ENCODE data around the gene ADAM12.
A peak's percentile ranks its signal among the peaks of the same experiment; 100 is the strongest.
"Not testable (repeated sequence)": the region's sequence is repeated elsewhere in the genome, so short reads cannot be mapped to it uniquely, and the experiment has no call there.

The ADAM12 gene

DNA sequence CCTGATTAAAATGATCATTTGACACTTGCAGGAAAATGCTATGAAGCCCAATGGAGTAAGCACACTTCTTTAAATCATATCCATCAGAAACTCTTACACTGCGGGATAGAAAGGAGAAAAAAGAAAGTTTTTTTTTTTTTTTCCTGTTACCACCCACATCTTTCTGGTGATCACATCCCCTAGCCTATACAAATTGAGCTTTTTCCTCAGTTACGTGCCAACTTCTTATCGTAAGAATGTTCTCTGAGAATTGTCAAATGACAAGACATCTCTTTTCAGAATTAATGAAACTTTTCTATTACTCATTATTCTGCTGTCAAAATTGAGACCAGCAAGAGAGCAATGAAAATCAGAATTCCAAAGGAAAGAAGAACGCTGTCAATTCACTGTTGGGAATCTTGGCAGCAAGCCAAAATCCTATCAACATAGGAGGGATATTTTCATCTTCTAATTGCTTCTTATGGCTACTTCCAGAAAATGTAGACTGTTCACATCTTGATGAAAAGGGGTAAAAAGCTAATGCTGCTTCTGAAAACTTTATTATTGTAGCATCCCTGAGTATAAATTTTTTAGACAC lies 179.5 kb downstream of the ADAM12 start:
- no peak for DNase-seq

DNA sequence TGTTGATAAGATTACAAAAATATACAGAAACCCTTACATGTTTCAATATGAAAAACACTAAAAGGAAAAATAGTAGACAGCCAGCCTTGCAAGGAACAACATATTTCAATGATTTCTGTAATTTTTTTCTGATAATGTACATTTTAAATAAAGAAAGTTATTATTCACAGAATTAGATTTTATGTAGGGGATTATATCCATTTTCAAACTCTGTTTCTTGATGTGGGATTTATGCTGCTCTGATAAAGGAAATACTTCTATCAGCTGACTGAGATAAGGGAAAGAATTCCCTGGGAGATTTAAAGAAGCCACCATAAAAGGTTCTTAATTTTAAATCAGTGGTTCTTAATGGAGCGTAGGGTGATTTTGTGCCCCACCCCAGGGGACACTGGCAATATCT lies 180.4 kb downstream of the ADAM12 start:
- no peak for DNase-seq

DNA sequence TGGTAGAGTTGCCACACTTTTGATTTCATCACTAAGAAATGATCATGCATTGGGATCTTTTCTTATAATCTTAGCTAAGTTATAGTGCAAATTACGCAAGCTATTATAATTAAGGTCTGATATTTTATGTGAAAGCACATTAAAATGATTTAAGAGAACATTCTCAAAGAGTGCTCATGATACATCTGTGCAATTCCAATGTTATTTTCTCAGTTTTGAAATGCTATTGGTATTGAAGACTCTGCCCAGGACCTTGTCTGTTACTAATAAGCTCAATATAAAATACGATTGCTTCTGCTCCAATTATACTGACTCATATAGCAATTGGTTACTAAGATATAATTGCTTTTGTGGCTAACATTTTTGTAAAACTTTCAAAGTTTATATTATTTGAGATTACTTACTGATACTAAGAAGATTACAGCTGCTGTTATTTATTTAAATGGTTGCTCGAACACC lies 180.9 kb downstream of the ADAM12 start:
- DNase-seq, result no peak

DNA sequence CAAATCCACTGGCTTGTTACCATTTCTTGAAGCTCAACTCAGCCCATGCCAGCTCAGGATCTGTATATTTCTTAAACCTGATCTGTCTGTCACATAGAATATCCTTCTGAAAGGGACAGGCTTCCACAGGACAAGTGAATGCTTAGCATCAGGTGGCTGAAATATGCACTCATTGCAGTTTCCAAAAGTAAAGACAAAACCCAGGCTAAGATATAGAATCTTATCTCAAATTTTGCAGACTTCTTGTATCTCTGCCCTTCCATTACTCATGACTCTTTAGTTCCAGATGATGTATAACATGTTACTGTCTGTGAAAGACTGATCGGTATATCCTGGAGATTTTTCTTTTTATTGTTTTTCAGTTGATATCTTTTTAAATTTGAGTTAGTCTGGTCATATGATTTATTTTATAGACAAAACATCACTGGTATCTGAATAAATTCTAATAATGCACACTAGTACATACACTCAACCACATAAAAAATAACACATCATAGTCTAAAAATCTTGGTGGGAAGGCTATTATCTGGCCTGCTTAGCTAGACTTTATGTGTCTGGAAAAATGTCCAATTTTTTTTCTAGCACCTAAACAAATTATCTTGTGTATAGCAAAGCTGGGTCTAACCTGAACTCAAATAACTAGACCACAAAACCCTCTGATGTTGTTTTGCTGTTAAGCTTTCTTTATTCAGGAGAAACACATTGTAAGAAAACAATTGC lies 182.6 kb downstream of the ADAM12 start:
- DNase-seq, result no peak

DNA sequence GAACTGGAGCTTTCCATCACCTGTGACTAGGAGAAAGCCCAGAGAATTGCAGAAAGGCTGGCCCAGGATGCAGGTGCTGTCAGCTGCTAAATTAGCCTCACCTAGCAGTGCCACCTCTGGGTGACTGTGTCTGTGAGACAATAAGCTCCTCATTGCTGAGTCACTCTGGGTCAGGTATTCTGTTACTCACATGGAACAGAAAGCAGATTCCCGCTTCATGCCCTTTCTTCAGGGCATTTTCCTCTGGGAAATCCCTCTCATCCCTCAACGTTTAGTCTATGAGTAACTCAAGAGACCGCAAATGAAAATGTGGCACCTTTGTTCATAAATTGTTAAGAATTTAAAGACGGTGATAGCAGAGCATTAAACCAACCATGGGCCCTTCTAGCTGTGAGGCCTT lies 184.0 kb downstream of the ADAM12 start:
- DNase-seq, result no peak

GRCh38 chr10:126203746-126204145 lies 184.5 kb downstream of the ADAM12 start:
- DNase-seq, result peak; percentile 1 to 7

DNA sequence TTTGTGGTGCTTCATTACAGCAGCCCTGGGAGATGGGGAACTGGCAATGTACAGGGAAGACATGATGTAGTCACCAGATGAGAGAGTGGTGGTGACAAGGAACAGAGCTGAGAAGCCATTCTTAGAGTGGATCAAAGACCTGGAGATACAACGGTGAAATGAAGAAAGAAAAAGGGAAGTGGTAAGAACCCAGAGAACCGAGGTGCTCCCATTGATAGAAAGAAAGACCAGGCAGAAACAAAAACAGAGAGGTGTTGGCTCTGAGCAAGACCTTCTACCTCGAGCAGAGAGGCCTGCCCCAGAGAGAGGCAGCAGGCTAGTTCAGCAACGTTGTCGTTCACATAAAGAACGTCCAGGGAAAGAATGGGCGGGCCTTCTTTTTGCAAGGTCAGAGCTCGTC lies 186.7 kb downstream of the ADAM12 start:
- DNase-seq, result no peak

- DNase-seq, result no peak
These were observed 188.9 kb downstream of the ADAM12 start for GRCh38 chr10:126199221-126199998.

GRCh38 chr10:126198681-126199080 lies 189.6 kb downstream of the ADAM12 start:
- no peak for DNase-seq

GRCh38 chr10:126197036-126197543 lies 191.2 kb downstream of the ADAM12 start:
- DNase-seq, result no peak

DNA sequence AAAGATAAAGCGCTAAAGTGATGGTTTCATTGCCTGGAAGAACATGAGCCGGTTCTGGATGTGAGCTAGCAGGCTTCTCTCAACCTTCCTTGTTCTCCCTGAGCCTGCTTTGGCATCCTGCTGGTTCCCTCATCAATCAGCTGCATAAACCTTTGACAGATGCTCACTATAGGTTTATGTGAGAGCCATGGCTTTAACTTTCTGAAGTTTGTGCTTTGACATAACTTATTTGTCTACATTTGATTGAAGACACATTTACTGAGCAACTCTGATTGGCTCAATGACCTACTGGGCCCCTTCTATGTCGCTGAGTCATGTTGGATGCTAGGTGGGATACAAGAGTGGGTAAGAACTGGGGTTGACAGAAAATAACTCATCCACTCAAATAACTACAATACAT lies 192.0 kb downstream of the ADAM12 start:
- no peak for DNase-seq

GRCh38 chr10:126191192-126191591 lies 197.1 kb downstream of the ADAM12 start:
- no peak for DNase-seq

DNA sequence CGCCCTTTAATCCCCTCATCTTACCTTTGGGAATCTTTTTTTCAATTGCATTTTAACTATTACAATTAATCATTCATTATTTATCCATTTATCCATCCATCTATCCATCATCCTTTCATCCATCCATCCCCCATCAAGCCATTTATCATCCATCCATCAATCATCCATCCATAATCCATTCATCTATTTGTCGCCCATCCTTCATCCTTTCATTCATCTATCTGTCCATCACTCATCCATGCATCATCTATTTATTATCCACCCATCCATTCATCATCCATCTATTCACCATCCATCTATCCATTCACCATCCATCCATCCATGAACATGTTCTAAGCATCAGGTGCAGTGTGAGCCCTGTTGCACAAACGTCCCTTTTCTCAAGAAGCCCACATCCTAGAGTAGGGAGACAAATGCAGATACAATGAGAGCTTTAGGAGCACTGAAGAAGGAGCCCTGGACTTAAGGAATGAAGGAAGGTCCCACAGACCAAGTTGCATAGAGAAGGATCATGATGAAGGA lies 199.5 kb downstream of the ADAM12 start:
- DNase-seq, result no peak

- DNase-seq, result no peak
These were observed 200.9 kb downstream of the ADAM12 start for GRCh38 chr10:126187399-126187798.

- DNase-seq, result no peak
These were observed 201.5 kb downstream of the ADAM12 start for GRCh38 chr10:126186766-126187165.

DNA sequence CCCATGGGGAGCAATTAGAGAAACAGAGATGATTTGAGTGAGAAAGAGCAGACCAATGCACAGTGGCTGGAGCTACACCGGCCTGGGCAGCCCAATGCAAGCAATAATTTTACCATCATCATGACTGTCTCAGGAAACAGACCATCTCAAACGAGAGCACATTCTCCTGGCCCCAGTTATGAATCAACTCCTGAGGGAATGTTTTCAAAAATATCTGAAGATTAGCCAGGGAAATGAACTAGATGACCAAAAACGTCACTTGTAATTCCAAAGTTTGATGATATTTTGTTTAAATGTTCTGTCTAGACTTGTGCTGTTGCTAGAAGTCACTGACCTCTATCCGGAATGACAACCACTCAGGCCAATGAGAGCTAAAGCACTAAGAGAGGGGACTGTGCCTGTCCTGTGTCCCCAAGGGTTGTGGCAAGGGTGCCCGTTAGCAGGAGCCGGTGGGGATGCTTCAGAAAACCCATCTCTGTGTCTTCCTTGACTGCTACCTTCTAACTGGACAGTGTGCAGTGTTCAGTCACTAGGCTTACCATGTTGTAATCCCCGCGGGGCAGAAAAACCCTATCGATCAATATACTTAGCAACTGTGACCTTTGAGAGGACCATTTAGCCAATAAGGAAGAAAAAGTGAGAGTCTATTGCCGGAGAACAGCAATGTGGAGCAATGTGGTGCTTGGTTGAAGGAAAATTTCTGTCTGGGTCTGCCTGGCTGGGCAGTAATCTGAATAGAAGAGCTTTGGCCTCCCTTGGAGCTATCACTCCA lies 202.4 kb downstream of the ADAM12 start:
- DNase-seq, result no peak

DNA sequence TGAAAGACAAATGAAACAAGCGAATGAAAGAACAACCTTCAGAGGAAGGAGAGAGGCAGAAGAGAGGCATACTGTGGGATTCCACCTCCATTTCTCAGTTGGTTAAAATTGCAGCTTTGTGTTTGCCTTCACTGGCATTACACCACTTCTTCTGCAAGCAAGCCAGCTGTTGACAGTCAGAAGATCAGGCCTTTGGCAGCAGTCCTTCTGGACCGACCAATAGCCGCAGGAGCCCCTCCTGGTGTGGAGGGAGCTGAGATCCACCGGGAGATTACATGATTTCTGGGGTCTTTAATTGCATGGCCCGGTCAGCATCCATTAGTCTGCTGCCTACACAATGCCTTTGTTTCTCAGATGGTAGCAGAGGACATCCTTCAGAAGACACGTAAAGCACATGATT lies 206.7 kb downstream of the ADAM12 start:
- DNase-seq, result no peak

GRCh38 chr10:126179637-126180036 lies 208.6 kb downstream of the ADAM12 start:
- no peak for DNase-seq

DNA sequence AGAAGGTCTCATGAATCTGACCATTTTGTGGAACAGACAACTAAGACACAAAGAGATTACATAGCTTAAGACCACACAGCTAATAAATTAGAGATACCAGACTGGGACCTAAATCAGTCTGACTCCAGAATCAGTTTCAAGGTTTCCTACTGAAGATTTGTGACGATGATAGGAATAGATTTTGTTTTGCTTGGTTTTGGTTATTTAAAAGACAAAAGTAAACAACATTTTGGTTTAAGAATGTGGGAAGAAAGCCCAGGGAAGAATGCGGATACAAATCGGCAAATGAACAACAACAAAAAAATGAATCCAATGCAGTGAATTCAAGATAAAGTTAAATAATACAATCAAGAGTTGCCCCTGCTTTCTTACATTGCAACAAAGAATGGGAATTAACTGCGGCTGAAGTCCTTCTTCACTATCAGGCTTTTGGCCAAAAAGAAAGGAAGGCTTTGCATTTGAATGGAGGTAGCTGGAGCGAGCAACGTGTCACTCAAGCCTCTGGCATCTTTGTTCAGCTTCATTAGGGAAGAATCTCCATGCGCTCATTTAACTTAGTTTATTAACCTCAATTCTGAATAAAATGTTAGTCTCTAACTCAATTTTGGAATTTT lies 210.8 kb downstream of the ADAM12 start:
- DNase-seq, result no peak

DNA sequence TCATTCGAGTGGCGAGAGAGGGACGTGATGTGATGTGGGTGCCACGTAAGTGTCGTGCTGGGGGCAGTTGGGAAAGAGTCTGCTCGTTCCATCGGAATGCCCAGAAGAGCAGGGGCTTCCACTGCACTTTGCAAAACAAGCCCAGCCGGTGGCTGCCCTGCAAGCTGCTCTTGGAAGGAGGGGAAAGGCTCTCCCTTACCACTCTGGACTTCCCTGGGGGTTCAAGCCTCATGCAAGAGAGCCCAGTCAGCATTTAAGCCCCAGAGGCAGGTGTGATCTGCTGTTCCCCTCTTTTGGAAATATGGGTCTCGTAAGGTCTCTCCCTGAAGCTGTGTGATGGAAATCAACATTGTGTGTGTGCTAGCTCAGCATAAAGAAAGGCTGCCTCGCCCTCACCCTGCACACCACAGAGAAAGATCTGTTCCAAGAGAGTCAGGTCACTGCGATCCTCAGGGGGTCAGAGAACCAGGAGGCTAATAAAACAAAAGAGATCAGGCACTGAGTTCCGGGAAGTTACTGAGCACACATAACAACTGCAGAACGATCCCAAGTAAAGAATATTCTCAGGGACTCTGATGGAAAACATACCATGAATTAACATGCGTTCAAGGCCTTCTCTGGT lies 212.5 kb downstream of the ADAM12 start:
- DNase-seq, result no peak

GRCh38 chr10:126172755-126173154 lies 215.5 kb downstream of the ADAM12 start:
- DNase-seq, result not testable (repeated sequence)

GRCh38 chr10:126171555-126171954 lies 216.7 kb downstream of the ADAM12 start:
- no peak for DNase-seq

Data from activated CD4-positive, alpha-beta T cell treated with anti-CD3 and anti-CD28 coated beads, Interleukin-2, amount 50 U/mL, for 48 hours (primary cell).